HepG2 (cell line): Measurements from ENCODE around the gene TM9SF4. TPM values are rescaled to one million over a fixed set of nuclear protein-coding genes. Genes with fewer than 3 reads are reported as not detected.

Source experiments
- ATF7-NPFF ChIP-seq: sonication (generic); formaldehyde crosslinking; IDR thresholded peaks from 2 replicates; pipeline ENCODE4 v1.8.1; 2023; ENCODE audit warnings: mild to moderate bottlenecking, low read depth, missing genetic modification reagents, moderate library complexity
- CEBPZ ChIP-seq: IDR thresholded peaks from 2 replicates; pipeline ENCODE4 v1.6.1; 2012; ENCODE audit warnings: low read length, improper control_type of control experiment
- EEA1 ChIP-seq: sonication (generic); formaldehyde crosslinking; IDR thresholded peaks from 2 replicates; pipeline ENCODE4 v1.5.1; 2020; ENCODE audit warnings: mild to moderate bottlenecking, missing genetic modification reagents, borderline replicate concordance
- FOXK1 ChIP-seq: sonication (generic); formaldehyde crosslinking; IDR thresholded peaks from 2 replicates; pipeline ENCODE4 v1.4.0; 2020; ENCODE audit warnings: low read depth, missing genetic modification reagents, borderline replicate concordance
- GPBP1L1 ChIP-seq: sonication (generic); formaldehyde crosslinking; IDR thresholded peaks from 2 replicates; pipeline ENCODE4 v1.5.0; 2020; ENCODE audit warnings: mild to moderate bottlenecking, missing genetic modification reagents
- HDAC2 ChIP-seq: sonication (generic); formaldehyde crosslinking; IDR thresholded peaks from 2 replicates; pipeline ENCODE4 v1.4.0; 2020; ENCODE audit warnings: missing genetic modification reagents
- NFE2L1 ChIP-seq: sonication (generic); formaldehyde crosslinking; IDR thresholded peaks from 2 replicates; pipeline ENCODE4 v1.4.0; 2020; ENCODE audit warnings: missing genetic modification reagents, mild to moderate bottlenecking, borderline replicate concordance
- PCBP1 ChIP-seq: fragments of 200-400 bp; formaldehyde crosslinking; IDR thresholded peaks from 2 replicates; pipeline ENCODE4 v1.6.1; 2017; ENCODE audit warnings: mild to moderate bottlenecking, low read depth, low read length, borderline replicate concordance
- TFE3 ChIP-seq: IDR thresholded peaks from 2 replicates; pipeline ENCODE4 v1.6.1; 2016
- TOE1 ChIP-seq: sonication (generic); formaldehyde crosslinking; IDR thresholded peaks from 2 replicates; pipeline ENCODE4 v1.4.0; 2020; ENCODE audit warnings: mild to moderate bottlenecking, missing genetic modification reagents
- WIZ ChIP-seq: sonication (generic); formaldehyde crosslinking; IDR thresholded peaks from 2 replicates; pipeline ENCODE4 v1.5.1; 2020; ENCODE audit warnings: mild to moderate bottlenecking, missing genetic modification reagents
- ZBTB20 ChIP-seq: sonication (generic); formaldehyde crosslinking; IDR thresholded peaks from 2 replicates; pipeline ENCODE4 v1.8.1; 2023; ENCODE audit warnings: missing genetic modification reagents, low read depth, mild to moderate bottlenecking, borderline replicate concordance
- ZMYM4 ChIP-seq: sonication (generic); formaldehyde crosslinking; IDR thresholded peaks from 2 replicates; pipeline ENCODE4 v1.8.1; 2023; ENCODE audit warnings: mild to moderate bottlenecking, missing genetic modification reagents
- ZNF513 ChIP-seq: sonication (generic); formaldehyde crosslinking; conservative IDR thresholded peaks from 2 replicates; pipeline ENCODE4 v1.5.0; 2020; ENCODE audit warnings: missing genetic modification reagents
- ZNF777 ChIP-seq: sonication (generic); formaldehyde crosslinking; IDR thresholded peaks from 2 replicates; pipeline ENCODE4 v1.4.0; 2020; ENCODE audit warnings: missing genetic modification reagents
- ZNF792 ChIP-seq: IDR thresholded peaks from 2 replicates; pipeline ENCODE4 v1.6.1; 2016
- ZSCAN5A ChIP-seq: sonication (generic); formaldehyde crosslinking; IDR thresholded peaks from 2 replicates; pipeline ENCODE4 v1.8.0; 2022; ENCODE audit warnings: mild to moderate bottlenecking, missing genetic modification reagents, borderline replicate concordance
- polyA plus RNA-seq, 8 experiments: library from polyadenylated mRNA; depleted of rRNA in 3 of 8; stranded (reverse) in 7 of 8; unstranded in 1 of 8; fragments of >200 nt; fragmentation: Illumina TruSeq in 4 of 8; extraction: Trizol in 4 of 8; gene quantifications; 2 replicates each; pipeline versions ENCODE4 v1.2.1 to v1.2.3, GENCODE V29; 2011 to 2016; ENCODE audit warnings: low read depth in 4 of 8, missing spikeins in 1 of 8, mixed read lengths in 1 of 8; ENCODE audit not compliant: insufficient read depth in 1 of 8
- total RNA-seq, 5 experiments: library from RNA; depleted of rRNA; stranded (reverse); fragments of >200 nt; fragmentation: Illumina TruSeq; extraction: Trizol; gene quantifications; 2 replicates each; pipeline ENCODE4 v1.2.3, GENCODE V29; 2016; ENCODE audit warnings: low read depth in 1 of 5
- TF ChIP-seq, protein P1 (sequence below): sonication (generic); formaldehyde crosslinking; conservative IDR thresholded peaks from 2 replicates; pipeline ENCODE4 v1.8.0; 2022; ENCODE audit warnings: low read depth, missing genetic modification reagents

The TM9SF4 gene
- total and polyA plus RNA-seq, 2 of the 13 experiments (the other 11 are each of a cell fraction or from before 2014, with no cell fraction given): 53.5 to 171 TPM

GRCh38 chr20:32079655-32080109, 29.8 kb upstream of the TM9SF4 start (continued):
- peak; percentile 88 for TF ChIP-seq ZMYM4 (CRISPR knock-in tag)
- peak; percentile 39; the same call in 1 of the 2 replicates for TF ChIP-seq FOXK1 (CRISPR knock-in tag)
- TF ChIP-seq NFE2L1: no peak
- no peak for TF ChIP-seq WIZ
- 0 out of 2 replicates have a peak, but pooled peaks have one; percentile 41 for TF ChIP-seq ZBTB20 (CRISPR knock-in tag)
- TF ChIP-seq CEBPZ: no peak
- 0 out of 2 replicates have a peak, but pooled peaks have one; percentile 49 for TF ChIP-seq ZNF513
- TF ChIP-seq PCBP1: no peak
- no peak for TF ChIP-seq GPBP1L1 (CRISPR knock-in tag)
- TF ChIP-seq ZNF792 (CRISPR knock-in tag): no peak
- peak; percentile 26; the same call in 1 of the 2 replicates for TF ChIP-seq HDAC2
- no peak for TF ChIP-seq ZSCAN5A (CRISPR knock-in tag)
- TF ChIP-seq ATF7-NPFF (CRISPR knock-in tag): no peak
- TF ChIP-seq TOE1 (CRISPR knock-in tag): no peak
- no peak for TF ChIP-seq ZNF777
- TF ChIP-seq, protein P1, sequence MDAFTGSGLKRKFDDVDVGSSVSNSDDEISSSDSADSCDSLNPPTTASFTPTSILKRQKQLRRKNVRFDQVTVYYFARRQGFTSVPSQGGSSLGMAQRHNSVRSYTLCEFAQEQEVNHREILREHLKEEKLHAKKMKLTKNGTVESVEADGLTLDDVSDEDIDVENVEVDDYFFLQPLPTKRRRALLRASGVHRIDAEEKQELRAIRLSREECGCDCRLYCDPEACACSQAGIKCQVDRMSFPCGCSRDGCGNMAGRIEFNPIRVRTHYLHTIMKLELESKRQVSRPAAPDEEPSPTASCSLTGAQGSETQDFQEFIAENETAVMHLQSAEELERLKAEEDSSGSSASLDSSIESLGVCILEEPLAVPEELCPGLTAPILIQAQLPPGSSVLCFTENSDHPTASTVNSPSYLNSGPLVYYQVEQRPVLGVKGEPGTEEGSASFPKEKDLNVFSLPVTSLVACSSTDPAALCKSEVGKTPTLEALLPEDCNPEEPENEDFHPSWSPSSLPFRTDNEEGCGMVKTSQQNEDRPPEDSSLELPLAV (CRISPR knock-in tag): no peak
- peak; percentile 77; the same call in 1 of the 2 replicates for TF ChIP-seq TFE3 (CRISPR knock-in tag)
- TF ChIP-seq EEA1 (CRISPR knock-in tag): no peak
